SK-N-SH treated with all-trans-retinoic acid at 6 μM for 48 hours (cell line): ENCODE measurements around the gene ZSWIM9.

Source experiments
- ATAC-seq: fragments of 200-7000 bp; cut with Tn5 transposase; 3 replicates; pipeline ENCODE4 v1.9.1; 2020; ENCODE audit warnings: mild to moderate bottlenecking, moderate library complexity
- ARNTL ChIP-seq: fragments of 450-650 bp; formaldehyde crosslinking; IDR thresholded peaks from 2 replicates; pipeline ENCODE4 v1.5.0; 2020; ENCODE audit warnings: low read depth, mild to moderate bottlenecking, moderate library complexity, borderline replicate concordance
- BACH2 ChIP-seq: fragments of 250-450 bp; sonication (Bioruptor Pico); IDR thresholded peaks from 2 replicates; pipeline ENCODE4 v1.9.0; 2021; ENCODE audit warnings: mild to moderate bottlenecking, borderline replicate concordance
- CSDC2 ChIP-seq: fragments of 250-450 bp; sonication (Bioruptor Pico); IDR thresholded peaks from 2 replicates; pipeline ENCODE4 v1.5.0; 2020; ENCODE audit warnings: mild to moderate bottlenecking, moderate library complexity
- ESRRG ChIP-seq: fragments of 250-450 bp; sonication (Bioruptor Pico); IDR thresholded peaks from 2 replicates; pipeline ENCODE4 v1.6.1; 2021; ENCODE audit warnings: mild to moderate bottlenecking
- ISL1 ChIP-seq: fragments of 250-450 bp; sonication (Bioruptor Pico); IDR thresholded peaks from 2 replicates; pipeline ENCODE4 v2.1.2; 2022; ENCODE audit warnings: mild to moderate bottlenecking, moderate library complexity
- PPARA ChIP-seq: fragments of 250-450 bp; sonication (Bioruptor Pico); IDR thresholded peaks from 2 replicates; pipeline ENCODE4 v1.5.0; 2020; ENCODE audit warnings: mild to moderate bottlenecking, borderline replicate concordance
- RARB ChIP-seq: fragments of 250-450 bp; sonication (Bioruptor Pico); IDR thresholded peaks from 2 replicates; pipeline ENCODE4 v1.8.0; 2021; ENCODE audit warnings: mild to moderate bottlenecking, moderate library complexity
- SNAI2 ChIP-seq: fragments of 250-450 bp; sonication (Bioruptor Pico); IDR thresholded peaks from 2 replicates; pipeline ENCODE4 v1.5.0; 2020; ENCODE audit warnings: mild to moderate bottlenecking, moderate library complexity
- TCF4 ChIP-seq: fragments of 250-450 bp; sonication (Bioruptor Pico); IDR thresholded peaks from 2 replicates; pipeline ENCODE4 v1.8.0; 2021; ENCODE audit warnings: mild to moderate bottlenecking, moderate library complexity, borderline replicate concordance
- TOX ChIP-seq: fragments of 250-450 bp; sonication (Bioruptor Pico); IDR thresholded peaks from 2 replicates; pipeline ENCODE4 v1.8.0; 2021; ENCODE audit warnings: mild to moderate bottlenecking, moderate library complexity, borderline replicate concordance
- ZC3H10 ChIP-seq: fragments of 250-450 bp; sonication (Bioruptor Pico); IDR thresholded peaks from 2 replicates; pipeline ENCODE4 v1.5.1; 2021; ENCODE audit warnings: mild to moderate bottlenecking, moderate library complexity
- ZFP3 ChIP-seq: fragments of 250-450 bp; sonication (Bioruptor Pico); IDR thresholded peaks from 2 replicates; pipeline ENCODE4 v1.5.0; 2020; ENCODE audit warnings: mild to moderate bottlenecking, moderate library complexity
- ZFP30 ChIP-seq: fragments of 450-650 bp; formaldehyde crosslinking; IDR thresholded peaks from 2 replicates; pipeline ENCODE4 v1.5.0; 2022; ENCODE audit warnings: mild to moderate bottlenecking, moderate library complexity
- ZNF565 ChIP-seq: fragments of 450-650 bp; formaldehyde crosslinking; conservative IDR thresholded peaks from 2 replicates; pipeline ENCODE4 v1.5.0; 2020; ENCODE audit warnings: low read depth, mild to moderate bottlenecking, moderate library complexity
- ZNF70 ChIP-seq: fragments of 450-650 bp; formaldehyde crosslinking; IDR thresholded peaks from 2 replicates; pipeline ENCODE4 v1.5.0; 2020; ENCODE audit warnings: mild to moderate bottlenecking, moderate library complexity
- ZNF8 ChIP-seq: fragments of 450-650 bp; formaldehyde crosslinking; IDR thresholded peaks from 2 replicates; pipeline ENCODE4 v1.5.0; 2020; ENCODE audit warnings: mild to moderate bottlenecking, moderate library complexity
- TF ChIP-seq, protein P1 (sequence below): fragments of 250-450 bp; sonication (Bioruptor Pico); IDR thresholded peaks from 2 replicates; pipeline ENCODE4 v1.8.0; 2021; ENCODE audit warnings: low read depth, mild to moderate bottlenecking, moderate library complexity, borderline replicate concordance
- TF ChIP-seq, protein P2 (sequence below): fragments of 250-450 bp; sonication (Bioruptor Pico); IDR thresholded peaks from 2 replicates; pipeline ENCODE4 v1.5.1; 2021; ENCODE audit warnings: mild to moderate bottlenecking, moderate library complexity
- TF ChIP-seq, protein P3 (sequence below): fragments of 250-450 bp; sonication (Bioruptor Pico); IDR thresholded peaks from 2 replicates; pipeline ENCODE4 v1.8.0; 2020; ENCODE audit warnings: mild to moderate bottlenecking, moderate library complexity, borderline replicate concordance
- TF ChIP-seq, protein P4 (sequence below): fragments of 250-450 bp; sonication (Bioruptor Pico); IDR thresholded peaks from 2 replicates; pipeline ENCODE4 v1.5.1; 2020; ENCODE audit warnings: low read depth, mild to moderate bottlenecking, moderate library complexity
- TF ChIP-seq, protein P5 (sequence below): fragments of 250-450 bp; sonication (Bioruptor Pico); IDR thresholded peaks from 2 replicates; pipeline ENCODE4 v1.5.0; 2020; ENCODE audit warnings: mild to moderate bottlenecking, moderate library complexity

Gene ZSWIM9

DNA sequence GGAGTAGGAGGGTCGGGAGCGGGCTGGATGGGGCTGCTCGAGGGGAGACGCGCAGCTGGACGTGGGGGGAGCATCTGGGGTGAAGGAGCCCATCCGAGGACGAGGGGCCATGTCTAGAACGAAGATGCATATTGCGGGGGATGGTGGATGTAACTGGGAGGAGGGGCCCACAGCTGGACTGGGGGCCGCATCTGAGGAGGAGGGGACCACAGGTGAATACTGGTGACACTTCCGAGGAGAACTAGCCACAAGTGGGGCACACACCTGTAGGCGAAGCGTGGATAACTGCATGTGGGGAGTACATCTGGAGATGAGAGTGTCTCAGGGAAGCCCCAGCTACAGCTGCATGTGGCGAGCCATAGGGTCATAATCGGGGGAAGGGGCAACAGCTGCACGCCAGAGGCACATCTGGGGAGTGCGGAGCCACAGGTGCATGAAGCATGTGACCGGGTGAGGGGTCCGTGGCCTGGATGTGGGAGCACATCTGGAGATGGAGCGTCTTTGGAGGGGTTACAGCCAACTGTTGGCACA, 402 bp downstream of the ZSWIM9 start:
- peak; percentile 18 for ATAC-seq
- no peak for TF ChIP-seq ZNF70
- no peak for TF ChIP-seq CSDC2 (CRISPR knock-in tag)
- TF ChIP-seq TOX (CRISPR knock-in tag) = no peak
- TF ChIP-seq, protein P1, sequence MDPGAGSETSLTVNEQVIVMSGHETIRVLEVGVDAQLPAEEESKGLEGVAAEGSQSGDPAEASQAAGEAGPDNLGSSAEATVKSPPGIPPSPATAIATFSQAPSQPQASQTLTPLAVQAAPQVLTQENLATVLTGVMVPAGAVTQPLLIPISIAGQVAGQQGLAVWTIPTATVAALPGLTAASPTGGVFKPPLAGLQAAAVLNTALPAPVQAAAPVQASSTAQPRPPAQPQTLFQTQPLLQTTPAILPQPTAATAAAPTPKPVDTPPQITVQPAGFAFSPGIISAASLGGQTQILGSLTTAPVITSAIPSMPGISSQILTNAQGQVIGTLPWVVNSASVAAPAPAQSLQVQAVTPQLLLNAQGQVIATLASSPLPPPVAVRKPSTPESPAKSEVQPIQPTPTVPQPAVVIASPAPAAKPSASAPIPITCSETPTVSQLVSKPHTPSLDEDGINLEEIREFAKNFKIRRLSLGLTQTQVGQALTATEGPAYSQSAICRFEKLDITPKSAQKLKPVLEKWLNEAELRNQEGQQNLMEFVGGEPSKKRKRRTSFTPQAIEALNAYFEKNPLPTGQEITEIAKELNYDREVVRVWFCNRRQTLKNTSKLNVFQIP (CRISPR knock-in tag) = no peak
- no peak for TF ChIP-seq ZNF8 (CRISPR knock-in tag)
- TF ChIP-seq ZFP30 (CRISPR knock-in tag) = no peak
- no peak for TF ChIP-seq ISL1 (CRISPR knock-in tag)
- no peak for TF ChIP-seq ESRRG
- no peak for TF ChIP-seq TCF4
- TF ChIP-seq ZC3H10 (CRISPR knock-in tag) = no peak
- TF ChIP-seq, all 23 proteins: peak for 0

DNA sequence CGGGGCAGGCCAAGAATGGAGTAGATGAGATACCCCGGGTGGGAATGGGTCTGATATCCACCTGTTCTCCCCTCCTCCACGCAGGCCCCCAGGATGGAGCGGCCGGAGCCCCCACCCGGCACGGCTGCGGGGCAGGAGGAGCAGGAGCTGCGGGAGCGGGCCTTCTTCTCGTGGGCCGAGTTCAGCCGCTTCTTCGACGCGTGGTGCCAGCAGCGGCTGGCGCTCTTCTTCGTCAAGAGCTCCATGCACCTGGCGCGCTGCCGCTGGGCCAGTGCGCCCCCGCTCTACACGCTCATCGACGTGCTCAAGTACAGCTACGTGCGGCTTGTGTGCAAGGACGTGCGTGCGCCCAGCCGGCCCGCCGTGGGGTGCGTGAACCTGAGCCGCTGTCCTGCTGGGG, 1.2 kb downstream of the ZSWIM9 start:
- no peak for ATAC-seq
- TF ChIP-seq TOX (CRISPR knock-in tag) (no peak), PPARA (CRISPR knock-in tag) (no peak), ZFP3 (no peak)
- TF ChIP-seq, protein P2, sequence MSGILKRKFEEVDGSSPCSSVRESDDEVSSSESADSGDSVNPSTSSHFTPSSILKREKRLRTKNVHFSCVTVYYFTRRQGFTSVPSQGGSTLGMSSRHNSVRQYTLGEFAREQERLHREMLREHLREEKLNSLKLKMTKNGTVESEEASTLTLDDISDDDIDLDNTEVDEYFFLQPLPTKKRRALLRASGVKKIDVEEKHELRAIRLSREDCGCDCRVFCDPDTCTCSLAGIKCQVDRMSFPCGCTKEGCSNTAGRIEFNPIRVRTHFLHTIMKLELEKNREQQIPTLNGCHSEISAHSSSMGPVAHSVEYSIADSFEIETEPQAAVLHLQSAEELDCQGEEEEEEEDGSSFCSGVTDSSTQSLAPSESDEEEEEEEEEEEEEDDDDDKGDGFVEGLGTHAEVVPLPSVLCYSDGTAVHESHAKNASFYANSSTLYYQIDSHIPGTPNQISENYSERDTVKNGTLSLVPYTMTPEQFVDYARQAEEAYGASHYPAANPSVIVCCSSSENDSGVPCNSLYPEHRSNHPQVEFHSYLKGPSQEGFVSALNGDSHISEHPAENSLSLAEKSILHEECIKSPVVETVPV = no peak

DNA sequence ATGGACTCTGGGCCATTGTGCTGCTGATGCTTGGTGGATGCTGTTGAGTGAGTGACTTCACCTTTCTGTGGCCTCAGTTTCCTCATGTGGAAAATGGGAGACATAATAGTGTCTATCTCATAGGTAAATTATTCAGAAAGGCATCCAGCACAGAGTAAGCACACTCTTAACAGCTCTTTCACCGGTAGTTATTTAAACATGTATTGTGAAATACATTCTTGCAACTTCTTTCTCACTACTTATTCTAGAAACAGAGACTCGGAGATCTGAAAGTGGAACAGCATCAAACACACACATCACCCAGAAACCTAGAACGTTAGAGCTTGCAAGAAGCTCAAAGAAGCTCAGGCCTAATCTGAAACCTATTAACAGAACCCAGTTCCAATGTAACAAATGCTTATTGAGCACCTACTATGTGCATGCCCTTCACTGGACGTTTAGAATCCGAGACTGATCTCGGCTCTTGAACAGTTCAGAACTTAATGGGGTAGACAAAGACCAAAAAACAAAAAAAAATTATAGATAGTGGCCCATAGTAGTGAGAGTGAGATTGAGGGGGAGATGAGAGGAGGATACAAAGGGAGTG, 4.1 kb downstream of the ZSWIM9 start:
- no peak for TF ChIP-seq ZNF565
- TF ChIP-seq, protein P3, sequence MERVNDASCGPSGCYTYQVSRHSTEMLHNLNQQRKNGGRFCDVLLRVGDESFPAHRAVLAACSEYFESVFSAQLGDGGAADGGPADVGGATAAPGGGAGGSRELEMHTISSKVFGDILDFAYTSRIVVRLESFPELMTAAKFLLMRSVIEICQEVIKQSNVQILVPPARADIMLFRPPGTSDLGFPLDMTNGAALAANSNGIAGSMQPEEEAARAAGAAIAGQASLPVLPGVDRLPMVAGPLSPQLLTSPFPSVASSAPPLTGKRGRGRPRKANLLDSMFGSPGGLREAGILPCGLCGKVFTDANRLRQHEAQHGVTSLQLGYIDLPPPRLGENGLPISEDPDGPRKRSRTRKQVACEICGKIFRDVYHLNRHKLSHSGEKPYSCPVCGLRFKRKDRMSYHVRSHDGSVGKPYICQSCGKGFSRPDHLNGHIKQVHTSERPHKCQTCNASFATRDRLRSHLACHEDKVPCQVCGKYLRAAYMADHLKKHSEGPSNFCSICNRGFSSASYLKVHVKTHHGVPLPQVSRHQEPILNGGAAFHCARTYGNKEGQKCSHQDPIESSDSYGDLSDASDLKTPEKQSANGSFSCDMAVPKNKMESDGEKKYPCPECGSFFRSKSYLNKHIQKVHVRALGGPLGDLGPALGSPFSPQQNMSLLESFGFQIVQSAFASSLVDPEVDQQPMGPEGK (CRISPR knock-in tag) = no peak
- no peak for TF ChIP-seq ARNTL (CRISPR knock-in tag)
- TF ChIP-seq, protein P2 = no peak
- no peak for TF ChIP-seq ZFP30 (CRISPR knock-in tag)
- TF ChIP-seq, protein P1 (CRISPR knock-in tag) = no peak
- no peak for ATAC-seq

DNA sequence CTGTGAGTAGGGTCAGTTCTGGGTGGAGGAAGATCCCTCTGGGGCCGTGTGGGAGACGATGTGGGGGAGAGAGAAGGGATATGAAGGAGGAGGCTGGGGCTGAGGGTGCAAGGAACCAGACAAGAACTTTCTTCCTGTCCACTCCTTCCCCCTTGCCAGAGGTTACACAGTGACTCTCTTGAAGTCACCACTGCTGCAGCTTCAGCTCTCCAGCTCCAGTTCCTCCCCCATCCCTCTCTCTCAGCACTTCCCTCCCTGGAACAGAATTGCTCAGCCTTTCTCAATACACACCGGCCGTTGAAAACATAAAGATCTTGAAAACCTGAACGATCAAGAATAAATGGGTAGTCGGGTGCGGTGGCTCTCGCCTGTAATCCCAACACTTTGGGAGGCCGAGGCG, 5.1 kb downstream of the ZSWIM9 start:
- no peak for TF ChIP-seq ZNF70
- no peak for TF ChIP-seq RARB
- no peak for TF ChIP-seq BACH2 (CRISPR knock-in tag)
- TF ChIP-seq ISL1 (CRISPR knock-in tag) = no peak
- TF ChIP-seq, protein P4, sequence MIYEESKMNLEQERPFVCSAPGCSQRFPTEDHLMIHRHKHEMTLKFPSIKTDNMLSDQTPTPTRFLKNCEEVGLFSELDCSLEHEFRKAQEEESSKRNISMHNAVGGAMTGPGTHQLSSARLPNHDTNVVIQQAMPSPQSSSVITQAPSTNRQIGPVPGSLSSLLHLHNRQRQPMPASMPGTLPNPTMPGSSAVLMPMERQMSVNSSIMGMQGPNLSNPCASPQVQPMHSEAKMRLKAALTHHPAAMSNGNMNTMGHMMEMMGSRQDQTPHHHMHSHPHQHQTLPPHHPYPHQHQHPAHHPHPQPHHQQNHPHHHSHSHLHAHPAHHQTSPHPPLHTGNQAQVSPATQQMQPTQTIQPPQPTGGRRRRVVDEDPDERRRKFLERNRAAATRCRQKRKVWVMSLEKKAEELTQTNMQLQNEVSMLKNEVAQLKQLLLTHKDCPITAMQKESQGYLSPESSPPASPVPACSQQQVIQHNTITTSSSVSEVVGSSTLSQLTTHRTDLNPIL (CRISPR knock-in tag) = no peak
- no peak for TF ChIP-seq ZNF565
- TF ChIP-seq ZFP30 (CRISPR knock-in tag) = no peak
- no peak for TF ChIP-seq ZNF8 (CRISPR knock-in tag)
- TF ChIP-seq, protein P5, sequence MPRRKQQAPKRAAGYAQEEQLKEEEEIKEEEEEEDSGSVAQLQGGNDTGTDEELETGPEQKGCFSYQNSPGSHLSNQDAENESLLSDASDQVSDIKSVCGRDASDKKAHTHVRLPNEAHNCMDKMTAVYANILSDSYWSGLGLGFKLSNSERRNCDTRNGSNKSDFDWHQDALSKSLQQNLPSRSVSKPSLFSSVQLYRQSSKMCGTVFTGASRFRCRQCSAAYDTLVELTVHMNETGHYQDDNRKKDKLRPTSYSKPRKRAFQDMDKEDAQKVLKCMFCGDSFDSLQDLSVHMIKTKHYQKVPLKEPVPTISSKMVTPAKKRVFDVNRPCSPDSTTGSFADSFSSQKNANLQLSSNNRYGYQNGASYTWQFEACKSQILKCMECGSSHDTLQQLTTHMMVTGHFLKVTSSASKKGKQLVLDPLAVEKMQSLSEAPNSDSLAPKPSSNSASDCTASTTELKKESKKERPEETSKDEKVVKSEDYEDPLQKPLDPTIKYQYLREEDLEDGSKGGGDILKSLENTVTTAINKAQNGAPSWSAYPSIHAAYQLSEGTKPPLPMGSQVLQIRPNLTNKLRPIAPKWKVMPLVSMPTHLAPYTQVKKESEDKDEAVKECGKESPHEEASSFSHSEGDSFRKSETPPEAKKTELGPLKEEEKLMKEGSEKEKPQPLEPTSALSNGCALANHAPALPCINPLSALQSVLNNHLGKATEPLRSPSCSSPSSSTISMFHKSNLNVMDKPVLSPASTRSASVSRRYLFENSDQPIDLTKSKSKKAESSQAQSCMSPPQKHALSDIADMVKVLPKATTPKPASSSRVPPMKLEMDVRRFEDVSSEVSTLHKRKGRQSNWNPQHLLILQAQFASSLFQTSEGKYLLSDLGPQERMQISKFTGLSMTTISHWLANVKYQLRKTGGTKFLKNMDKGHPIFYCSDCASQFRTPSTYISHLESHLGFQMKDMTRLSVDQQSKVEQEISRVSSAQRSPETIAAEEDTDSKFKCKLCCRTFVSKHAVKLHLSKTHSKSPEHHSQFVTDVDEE (CRISPR knock-in tag) = no peak
- no peak for TF ChIP-seq ESRRG
- TF ChIP-seq SNAI2 = no peak
- TF ChIP-seq, all 23 proteins: peak for 0
- ATAC-seq = no peak
